GM18873 (cell line): ENCODE data around the gene SHE.
"Not testable (repeated sequence)": the region's sequence is repeated elsewhere in the genome, so short reads cannot be mapped to it uniquely, and the experiment has no call there.

Source experiments
- ATAC-seq: cut with Tn5 transposase; IDR thresholded peaks from one replicate; pipeline ENCODE4 v1.9.1; 2021; ENCODE audit warnings: mild to moderate bottlenecking, moderate library complexity, moderate number of reproducible peaks; ENCODE audit not compliant: unreplicated experiment, low FRiP score

The SHE gene

GRCh38 chr1:154517661-154518060 is 15.4 kb upstream of the SHE start:
- ATAC-seq: no peak

- ATAC-seq: no peak
Measured at GRCh38 chr1:154514066-154514553, 11.9 kb upstream of the SHE start.

DNA sequence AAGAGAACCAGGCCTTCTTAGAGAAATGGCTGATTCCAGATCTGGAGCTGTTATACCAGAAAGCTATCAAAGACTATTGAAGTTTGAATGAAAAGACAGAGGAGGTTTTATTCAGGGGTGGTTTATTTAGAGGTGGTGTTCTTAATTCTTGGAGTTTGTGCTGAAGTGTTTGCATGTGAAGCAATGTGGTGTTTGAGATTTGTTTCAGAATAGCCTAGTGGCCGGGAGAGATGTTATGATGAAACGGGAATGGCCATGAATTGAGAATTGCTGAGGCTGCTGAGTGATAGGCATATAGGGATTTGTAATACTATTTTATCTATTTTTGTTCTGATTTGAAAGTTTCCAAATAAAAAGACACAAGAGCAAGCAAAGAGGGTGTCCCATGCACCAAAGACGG is 10.5 kb upstream of the SHE start:
- ATAC-seq: no peak

DNA sequence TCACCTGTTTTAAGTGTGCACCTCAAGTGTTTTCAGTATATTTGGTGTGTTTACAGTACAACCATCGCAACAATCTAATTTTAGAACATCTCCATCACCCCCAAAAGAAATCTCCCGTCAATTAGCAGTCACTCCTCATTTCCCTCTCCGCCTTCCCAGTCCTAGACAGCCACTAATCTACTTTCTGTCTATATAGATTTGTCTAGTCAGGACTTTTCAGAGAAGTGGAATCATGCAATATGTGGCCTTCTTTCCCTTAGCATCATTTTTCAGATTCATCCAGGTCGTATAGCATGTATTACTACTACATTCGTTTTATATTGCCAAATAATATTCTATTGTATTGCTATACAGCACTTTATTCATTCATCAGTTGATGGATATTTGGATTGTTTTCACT is 1.7 kb upstream of the SHE start:
- ATAC-seq: no peak

DNA sequence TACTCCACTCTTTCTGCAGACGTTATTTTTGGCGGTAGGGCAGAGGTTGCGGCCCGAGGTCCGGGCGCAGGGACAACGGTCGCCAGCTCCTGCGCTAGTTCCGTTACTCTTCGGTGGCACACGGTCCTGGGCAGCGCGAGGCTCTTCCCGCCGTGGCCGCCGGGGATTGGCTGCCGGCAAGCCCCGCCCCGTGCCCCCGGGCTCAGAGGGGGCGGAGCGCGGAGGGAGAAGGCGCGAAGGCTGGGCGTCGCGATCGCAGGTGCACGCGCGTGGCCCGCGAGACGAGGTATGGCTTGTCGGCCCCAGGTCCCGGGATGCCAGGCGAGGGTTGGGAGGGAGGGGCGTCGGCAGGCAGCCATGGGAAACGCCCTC is 518 bp upstream of the SHE start:
- ATAC-seq: no peak

GRCh38 chr1:154501423-154502065 is 668 bp downstream of the SHE start:
- ATAC-seq: no peak

- ATAC-seq: no peak
Measured at GRCh38 chr1:154500533-154500932, 1.7 kb downstream of the SHE start.

DNA sequence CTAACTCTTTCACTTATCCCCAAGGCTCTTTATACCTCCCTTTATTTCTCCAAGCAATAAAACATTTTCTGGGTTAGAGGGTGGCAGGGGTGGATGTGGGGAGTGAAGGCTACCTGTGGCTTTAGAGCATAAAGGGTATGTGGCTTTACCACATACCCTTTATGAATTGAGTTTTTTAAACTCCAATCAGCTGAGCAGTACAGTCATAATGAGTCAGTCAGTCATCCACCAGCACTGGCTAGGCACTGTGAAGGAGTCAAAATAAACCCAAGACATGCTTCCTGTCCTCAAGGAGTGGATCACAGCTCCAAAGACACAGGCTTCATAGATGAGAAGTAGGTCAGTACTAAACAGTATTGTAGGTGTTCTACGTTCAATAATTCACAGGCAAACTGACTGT is 2.8 kb downstream of the SHE start:
- ATAC-seq: no peak

GRCh38 chr1:154497026-154497806 is 5.0 kb downstream of the SHE start:
- ATAC-seq: no peak

DNA sequence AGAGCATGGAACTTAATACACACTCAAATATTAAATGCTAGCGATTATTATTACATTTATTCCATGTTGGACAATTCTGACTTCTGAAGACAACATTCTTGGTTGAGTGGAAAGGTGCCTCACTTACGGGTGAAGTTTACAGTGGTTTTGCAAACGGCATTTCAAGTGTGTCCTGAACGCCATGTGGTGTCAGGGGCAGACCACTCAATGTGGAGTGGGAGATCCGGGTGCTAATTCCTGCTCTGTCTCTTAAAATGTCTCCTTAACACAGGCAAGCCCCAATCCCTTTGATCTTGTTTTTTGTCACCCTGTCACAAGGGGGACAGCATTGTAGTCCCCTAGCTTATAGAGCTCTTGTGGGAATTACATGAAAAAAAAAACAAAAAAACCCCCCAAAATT is 5.8 kb downstream of the SHE start:
- ATAC-seq: no peak

- no peak for ATAC-seq
Measured at GRCh38 chr1:154495496-154496273, 6.5 kb downstream of the SHE start.

GRCh38 chr1:154493276-154493675 is 8.9 kb downstream of the SHE start:
- ATAC-seq: no peak

DNA sequence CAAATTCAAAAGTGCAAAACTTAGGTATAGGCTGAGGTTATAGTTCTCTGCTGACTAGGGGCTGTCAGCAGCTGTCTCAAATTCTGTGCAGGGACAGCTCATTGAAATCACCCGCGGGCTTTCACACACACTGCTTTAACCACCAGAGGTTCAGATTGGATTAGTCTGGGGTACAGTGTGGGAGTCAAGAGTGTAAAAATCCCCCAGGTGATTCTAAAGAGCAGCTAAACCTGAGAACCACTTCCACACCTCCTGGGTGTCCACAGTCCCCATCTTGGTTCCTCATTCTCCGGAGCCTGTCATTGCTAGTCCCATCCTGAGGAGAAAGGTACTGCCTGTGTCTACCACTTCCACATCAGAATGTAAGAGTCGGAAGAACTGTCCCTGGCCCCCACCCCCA is 10.1 kb downstream of the SHE start:
- no peak for ATAC-seq

DNA sequence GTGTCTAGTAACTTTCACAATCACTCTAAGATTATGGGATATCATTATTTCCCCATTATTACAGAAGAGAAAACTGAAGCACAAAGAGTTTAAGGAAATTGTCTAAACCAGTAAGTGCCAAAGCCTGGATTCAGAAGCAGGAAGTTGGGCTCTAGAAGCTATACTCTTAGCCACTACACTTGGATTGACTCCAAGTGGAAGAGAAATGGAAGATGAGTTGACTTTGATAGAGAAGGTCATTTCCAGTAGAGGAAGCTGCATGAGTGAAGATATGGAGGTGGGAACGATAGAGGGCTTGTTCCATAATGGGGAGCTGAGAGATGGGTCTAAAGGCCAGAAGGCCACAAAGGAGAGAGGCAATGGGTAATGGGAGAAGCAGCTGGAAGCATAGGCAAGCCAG is 11.9 kb downstream of the SHE start:
- ATAC-seq: no peak

GRCh38 chr1:154489695-154490274 is 12.4 kb downstream of the SHE start:
- ATAC-seq: no peak

- ATAC-seq: no peak
Measured at GRCh38 chr1:154488922-154489321, 13.3 kb downstream of the SHE start.

DNA sequence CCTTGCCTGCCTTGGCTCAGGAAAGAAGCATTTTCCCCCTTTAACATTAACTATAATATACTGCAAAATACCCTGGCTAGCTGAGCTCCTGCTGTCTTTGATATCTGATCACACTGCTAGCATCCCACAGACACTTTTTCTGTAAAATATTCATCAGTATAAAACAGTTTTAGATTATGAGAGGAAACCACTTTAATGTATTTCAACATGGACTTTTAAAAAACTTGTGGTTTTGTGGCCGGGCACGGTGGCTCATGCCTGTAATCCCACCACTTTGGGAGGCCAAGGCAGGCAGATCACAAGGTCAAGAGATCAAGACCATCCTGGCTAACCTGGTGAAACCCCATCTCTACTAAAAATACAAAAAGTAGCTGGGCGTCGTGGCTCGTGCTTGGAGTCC is 15.5 kb downstream of the SHE start:
- ATAC-seq: not testable (repeated sequence)

GRCh38 chr1:154485910-154486496 is 16.2 kb downstream of the SHE start:
- no peak for ATAC-seq

GRCh38 chr1:154485106-154485505 is 17.1 kb downstream of the SHE start:
- ATAC-seq: no peak

- ATAC-seq: no peak
Measured at GRCh38 chr1:154483941-154484803, 18.0 kb downstream of the SHE start.
